GOT3 (cell line): Measurements from ENCODE around the gene IFT43.

Experiments
- DNase-seq: peaks from one replicate; lab custom pipeline; 2025; ENCODE audit warnings: mixed read lengths; lab: John Stamatoyannopoulos, UW

IFT43 gene

DNA sequence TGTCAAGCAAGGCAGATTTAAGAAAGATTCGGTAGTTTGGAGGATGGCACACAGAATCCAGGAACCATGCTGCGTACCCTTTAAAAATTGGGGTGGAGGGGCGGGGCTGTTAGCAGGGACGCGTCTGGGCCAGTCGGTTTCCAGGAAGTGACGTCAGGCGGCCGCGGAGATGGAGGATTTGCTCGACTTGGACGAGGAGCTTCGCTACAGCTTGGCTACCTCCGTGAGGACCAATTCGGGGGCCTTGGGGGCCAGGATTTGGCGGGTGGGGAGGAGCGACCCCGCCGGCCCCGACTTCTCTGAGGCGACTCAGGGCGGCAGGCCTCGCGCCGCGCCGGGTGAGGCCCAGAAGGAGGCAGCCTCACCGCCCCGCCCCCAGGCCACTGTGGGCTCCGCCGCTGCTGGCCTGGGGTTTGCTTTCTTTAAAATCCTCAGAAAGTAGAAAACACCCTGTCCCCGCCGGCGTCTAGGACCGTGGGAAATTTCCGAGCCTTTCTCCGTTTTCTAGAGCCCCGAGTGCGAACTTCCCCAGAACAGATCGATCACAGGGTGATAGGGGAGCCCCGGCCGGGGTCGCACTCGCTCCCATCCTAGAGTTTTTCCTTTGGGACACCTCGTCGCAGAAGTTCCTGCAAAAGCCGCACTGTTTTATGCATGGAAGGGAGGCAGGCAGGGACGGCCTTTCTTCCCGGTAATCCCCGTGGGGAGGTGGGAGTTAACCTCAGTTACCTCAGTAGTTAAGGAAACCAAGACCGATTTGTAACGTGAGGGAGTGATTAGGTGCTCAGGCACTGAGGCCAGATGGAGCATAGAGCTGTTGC, at the start of gene IFT43:
IFT43 (plus strand) TSS at position 146 of the 821 bp plus-strand sequence; CDS start at position 170, 24 bp downstream.
- DNase-seq = peak; percentile 59

DNA sequence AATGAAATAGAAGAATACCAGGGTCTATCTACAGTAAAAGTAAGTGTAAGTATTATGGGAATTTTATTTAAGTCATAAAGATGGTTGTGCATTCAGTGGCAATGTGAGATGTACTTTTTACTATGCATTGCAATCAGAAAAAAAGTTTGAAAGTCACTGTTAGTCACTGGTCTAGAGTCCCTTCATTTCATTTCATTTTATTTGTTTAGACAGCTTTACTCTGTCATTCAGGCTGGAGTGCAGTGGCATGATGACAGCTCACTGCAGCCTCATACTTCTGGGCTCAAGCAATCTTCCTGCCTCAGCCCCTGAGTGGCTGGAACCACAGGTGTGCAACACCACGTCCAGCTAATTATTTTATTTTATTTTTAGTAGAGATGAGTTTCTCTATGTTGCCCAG, 46.4 kb upstream of the IFT43 start:
- DNase-seq = no peak

DNA sequence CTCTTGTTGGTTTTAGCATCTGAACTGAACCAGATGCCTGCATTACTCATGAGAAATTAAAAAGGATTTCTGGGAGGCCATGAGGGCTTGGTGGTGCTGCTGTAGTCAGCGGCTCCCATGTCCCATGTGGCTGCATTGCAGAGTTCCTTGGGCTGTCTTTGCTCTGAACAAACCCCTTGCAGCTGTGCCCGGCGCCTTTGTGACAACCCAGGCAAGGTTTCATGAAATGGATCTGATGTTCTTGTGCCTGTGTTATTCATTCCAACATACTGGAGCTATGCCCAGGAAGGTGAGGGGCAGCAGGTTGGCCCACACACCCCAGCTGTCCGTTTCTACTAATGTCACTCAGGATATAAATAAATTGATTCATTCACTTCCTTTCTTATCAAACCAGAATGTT, 44.5 kb upstream of the IFT43 start:
- DNase-seq = no peak

DNA sequence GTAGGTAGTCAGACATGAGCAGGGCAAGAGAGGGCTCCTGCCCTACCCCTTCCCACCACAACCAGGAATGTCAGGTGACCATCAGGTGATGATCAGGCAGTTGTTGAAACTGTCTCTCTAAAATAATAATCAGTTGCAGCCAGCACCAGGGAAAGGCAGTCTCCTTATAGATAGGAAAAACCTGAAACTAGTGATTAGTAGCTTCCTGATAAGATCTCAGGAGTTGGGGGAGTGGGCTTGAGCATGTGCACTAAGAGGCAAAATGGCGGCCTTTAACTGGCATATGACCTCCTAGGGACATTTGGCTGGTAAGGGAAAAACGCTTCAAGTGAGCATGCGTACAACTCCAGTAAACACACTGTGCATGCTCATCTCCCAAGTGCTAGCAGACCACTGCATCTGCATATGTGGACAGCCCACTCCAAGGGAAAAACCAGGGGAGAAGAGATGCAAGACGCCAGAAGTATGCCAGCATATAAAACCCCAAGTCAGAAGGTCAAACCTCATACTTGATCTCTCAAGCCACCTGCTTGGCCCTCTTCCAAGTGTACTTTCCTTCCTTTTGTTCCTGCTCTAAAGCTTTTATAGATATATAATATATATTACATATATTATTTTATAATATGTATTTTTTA, 40.8 kb upstream of the IFT43 start:
- no peak for DNase-seq

DNA sequence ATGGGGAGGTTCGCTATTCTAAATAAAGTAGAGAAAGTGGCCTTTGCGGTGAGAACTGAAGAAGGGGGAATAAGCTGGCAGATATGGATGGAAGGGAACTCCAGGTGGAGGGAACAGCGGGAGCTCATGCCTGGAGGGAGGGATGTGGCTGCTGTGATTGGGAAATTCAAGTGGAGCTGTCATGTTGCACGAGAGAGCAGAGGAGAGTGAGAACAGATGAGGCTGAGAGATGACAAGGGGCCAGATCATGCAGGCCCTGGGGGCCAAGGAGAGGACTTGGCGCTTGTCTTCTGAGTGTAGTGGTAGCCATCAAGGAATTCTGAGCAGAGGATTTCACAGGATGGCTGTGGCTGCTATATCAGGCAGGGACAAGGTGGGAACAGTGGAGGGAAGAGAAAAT, 38.8 kb upstream of the IFT43 start:
- no peak for DNase-seq

DNA sequence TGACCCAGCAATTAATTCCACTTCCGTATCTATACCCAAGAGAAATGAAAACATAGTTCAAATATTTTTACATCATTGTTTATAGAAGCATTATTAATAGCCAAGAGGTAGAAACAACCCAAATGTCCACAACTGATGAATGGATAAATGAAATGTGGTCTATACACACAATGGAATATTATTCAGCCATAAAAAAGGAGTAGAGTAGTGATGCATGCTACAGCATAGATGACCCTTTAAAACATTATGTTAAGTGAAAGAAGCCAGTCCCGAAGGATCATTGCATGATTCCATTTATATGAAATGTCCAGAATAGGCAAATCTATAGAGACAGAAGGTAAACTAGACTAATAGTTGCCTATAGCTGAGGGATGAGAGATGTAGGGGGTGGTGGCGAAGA, 33.1 kb upstream of the IFT43 start:
- no peak for DNase-seq

DNA sequence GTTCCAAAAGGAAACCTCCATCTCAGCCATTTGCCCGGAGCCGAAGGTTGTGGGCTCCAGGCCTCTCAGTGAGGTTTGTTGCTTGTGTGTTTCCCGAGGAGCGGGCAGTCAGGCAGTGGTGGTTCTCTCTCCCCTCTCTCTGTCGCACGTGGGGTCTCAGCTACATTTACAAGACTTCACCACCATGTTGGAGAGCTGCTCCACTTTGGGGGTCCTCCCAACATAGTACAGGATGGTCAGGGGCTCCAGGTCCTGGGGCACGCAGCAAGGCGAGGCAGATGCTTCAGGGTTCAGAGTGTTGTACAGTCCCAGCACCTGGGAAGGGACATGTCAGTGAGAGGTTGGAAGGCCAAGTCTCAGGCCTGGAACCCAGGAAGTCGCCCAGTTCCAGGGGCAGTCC, 26.5 kb upstream of the IFT43 start:
- DNase-seq = no peak

DNA sequence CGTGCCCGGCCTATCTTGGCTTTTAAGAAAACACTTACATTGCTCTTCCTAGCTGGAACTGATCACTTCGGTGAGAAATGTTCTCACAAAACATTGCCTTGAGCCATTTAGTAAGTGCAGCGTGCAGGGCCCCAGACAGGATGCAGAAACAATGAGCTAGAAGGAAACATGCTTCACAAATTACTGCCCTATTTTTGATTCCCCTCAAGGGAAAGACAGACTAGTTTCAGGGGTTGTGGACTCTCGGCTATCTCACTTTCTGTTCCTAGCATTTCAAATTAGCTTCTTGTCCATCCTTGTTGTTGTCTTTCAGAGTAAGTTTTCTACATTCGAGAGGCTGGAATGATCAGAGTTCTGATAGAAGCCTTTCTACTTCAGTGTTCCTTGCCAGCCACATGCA, 25.3 kb upstream of the IFT43 start:
- no peak for DNase-seq

DNA sequence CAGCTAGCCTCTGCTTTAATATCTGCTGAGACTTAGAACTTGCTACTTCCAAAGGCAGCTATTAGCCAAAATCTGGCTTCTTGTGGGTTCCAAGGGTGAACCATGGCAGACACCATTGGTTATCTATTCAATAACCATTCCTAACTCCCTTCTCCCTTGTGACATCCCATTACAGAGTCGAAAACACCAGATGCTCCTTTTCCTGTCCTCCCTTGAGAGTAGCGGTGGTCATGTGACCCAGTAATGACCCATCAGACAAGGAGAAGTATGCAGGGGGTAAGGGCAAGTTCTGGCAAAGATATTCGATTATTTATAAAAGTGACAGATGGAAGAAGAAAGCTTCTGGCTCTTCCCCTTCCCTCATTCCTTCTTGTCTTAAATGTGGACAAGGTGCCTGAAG, 23.9 kb upstream of the IFT43 start:
- no peak for DNase-seq

DNA sequence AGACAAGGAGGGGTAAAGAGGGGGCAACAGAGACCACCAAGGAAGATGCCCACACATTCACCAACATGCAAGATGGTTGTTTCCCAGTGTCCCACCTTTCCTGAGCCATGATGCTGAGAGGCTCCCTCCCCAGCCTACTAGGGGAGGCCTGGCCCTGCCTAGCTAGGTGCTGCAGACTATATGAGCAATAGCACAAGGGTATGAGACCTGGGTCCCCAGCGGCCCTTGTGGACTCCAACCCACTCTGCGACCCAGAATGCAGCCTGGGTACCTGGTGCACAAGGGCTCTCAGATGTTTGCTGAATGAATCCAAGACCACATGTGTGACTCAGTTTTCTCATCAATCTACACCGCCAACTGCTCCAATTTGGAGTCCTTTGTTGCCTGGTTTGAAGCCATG, 17.7 kb upstream of the IFT43 start:
- DNase-seq = no peak

DNA sequence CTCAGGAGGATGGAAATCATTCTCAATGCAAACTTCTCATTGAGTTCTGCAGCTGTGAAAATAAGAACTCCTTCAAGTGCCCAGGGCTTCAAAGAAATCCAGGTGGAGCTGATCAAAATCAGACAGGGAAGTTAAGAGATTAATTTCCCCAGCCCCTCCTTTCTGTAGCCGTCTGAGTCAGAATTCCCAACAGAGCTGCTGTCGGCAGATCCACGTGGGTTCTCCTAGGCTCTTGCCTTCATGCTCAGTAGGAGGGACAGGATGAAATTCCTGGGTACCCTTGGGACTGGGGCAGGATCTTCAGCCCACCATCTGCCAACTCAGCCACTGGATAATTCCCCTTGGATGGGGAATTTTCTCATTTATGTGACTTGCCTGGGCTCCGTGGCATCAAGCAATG, 17.1 kb upstream of the IFT43 start:
- no peak for DNase-seq

DNA sequence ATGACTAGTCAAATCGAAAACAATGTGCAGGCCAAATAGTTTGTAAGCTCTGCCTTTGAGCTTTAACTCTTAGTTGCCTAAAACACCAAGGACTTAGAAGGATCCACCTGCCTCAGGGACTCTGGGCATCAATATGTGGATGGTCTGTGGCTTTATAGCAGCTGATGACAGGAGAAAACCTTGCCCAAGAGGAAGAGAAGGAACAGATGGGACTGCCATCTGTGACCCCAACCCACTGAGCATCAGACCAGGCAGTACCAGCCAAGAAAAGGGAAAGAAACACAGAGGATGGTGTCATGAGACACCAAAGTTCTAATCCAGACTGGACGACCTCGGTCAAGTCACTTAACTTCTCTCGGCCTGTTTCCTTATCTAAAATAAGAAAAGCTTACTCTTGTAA, 16.4 kb upstream of the IFT43 start:
- DNase-seq = no peak

DNA sequence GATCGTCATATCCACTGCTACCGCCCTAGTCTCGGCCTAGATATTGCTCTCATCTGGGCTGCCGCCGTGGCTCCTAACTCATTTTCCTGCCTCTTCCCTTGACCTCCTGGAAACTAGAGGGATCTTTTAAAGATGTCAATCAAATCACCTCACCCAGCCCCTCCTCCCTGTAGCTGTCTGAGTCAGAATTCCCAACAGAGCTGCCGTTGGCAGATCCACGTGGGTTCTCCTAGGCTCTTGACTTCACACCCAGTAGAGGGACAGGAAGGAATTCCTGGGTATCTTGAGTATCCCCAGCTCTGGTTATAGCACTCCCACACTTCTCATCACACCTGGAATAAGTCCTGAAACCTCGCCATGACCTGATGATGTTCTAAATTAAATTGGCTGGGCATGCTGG, 15.7 kb upstream of the IFT43 start:
- DNase-seq = no peak

DNA sequence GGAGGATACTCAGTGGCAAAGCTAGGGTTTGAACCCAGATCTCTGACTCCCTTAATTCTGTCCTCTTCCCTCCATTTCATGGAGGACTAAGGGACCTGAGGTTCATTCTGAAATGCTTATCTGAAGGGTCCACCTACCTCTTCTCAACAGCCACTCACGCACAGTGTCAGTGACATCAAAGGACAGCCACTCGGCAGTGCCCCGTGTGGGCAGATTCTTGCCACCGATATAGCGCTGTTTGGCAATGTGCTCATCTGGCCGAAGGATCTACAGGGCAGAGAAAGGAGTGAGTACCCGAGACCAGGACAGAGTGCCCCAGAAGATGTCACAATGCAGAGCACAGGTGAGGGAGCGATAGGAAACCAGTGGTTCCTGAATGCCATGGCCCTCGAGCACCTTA, 14.6 kb upstream of the IFT43 start:
- DNase-seq = no peak

DNA sequence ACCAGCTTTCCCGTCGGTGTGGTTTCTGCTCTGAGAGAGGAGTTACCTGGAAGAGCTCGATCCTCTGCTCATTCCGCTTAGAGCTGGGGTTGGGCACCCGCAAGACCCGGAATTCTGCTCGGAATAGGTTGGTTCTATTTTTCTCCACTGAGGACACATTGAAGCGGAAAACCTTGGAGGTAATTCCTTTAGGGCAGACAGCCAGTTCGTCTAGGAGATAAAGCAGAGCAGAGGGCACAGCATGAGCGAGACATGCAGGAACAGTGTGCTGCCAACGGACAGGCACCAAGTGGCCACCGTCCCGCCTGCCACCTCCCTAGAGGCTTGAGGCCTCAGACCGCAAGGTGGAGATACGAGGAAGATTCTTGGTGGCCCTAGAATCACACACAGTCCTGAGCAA, 14.1 kb upstream of the IFT43 start:
- DNase-seq = no peak

DNA sequence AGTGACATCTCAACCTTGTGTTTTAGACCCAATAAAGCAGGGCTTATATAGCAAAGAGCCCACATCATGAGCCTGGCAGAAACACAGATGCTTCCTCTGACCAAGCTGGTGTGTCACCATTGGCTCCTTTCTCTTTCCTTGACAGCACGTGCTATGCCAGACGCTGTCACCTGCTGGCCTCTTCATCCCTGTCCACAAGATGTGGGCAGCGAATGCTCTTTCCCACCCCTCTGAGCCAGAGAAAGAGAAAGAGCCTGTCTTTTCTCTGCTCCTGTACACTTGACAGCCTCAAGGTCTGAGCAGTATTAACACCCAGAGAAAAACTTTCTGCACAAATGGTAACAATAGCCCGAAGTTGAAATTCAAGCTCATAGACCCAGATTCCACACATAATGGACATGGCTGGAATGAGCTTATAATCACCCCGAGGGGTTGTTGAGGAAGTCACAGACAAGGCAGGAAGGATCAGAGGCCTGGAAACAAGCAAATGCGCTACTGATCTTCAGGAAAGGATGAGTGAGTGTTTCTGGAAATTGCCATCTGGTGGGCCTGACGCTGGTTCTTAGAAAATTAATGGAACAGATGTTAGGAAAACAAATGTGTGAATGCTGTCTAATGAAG, 12.7 kb upstream of the IFT43 start:
- DNase-seq = no peak

DNA sequence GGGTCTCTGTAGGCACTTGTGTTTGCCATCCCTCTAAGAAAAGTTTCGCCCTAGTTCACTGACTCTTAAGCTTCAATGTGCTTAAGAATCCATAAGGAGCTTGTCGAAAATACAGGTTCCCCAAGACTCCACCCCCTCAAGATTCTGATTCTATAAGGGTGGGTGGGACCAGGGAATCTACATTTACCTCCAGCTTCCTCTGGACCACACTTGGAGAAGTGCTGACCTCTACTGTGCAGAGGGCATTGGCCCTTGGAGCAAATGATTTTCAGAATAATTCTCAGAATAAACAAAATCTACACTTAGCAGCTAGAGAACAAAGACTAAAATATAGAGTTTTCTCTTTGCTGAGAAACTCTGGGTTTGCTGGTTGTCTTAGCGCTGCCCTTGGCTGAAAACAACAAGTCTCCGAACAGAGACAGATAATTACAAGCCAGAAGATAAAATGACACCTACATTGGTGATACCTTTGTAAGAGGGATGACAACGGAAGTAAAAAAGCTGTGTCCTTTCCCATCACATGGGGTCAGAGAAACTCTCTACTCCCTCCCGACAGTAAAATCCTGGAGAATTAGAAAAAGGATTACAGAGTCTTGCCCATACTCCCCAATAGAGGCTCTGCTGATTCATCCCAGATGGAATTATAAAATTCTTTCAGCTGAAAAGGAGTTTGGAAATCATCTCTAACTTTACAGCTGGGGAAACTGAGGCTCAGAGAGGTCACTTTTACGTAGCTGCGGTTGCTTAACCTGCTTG, 8.6 kb upstream of the IFT43 start:
- DNase-seq = no peak

DNA sequence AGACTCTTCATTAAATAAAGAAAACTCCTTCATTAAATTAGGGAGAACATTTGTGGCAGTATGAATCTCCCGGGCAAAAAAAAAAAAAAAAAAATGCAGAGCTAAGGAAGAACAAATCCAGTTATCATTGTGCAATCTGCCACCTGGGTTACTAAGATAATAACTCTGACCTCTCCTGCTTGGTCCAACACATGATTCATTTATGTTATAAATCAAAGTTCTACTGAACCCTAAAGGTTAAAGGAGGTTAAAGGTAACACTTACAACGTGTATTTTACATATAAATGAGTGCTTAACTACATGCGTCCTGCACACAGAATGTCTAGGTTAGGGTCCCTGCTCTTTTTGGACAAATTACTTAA, 8.0 kb upstream of the IFT43 start:
- no peak for DNase-seq

DNA sequence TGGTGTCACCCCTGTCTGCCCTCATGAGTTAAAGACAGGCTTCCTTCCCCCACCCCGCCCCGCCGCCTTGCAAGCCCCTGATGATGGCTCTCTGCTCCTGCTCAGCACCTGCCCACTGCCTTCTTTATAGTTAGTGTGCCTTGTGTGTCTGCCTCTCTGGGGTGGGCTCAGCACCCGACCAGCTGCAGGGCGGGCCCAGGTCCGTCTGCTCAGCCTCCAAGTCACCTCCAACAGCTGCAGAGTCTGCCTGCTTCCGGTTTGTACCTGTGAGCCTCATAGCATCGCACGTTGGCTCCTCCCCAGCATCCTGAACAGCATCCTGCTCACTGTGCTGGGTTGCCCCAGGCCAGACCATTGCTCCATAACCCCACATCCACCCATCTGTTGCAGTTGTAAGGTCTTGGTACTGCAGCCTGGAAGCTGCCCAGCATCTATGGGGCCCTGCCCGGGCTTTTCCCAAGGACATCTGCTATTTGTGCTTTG, 7.3 kb upstream of the IFT43 start:
- DNase-seq = no peak

DNA sequence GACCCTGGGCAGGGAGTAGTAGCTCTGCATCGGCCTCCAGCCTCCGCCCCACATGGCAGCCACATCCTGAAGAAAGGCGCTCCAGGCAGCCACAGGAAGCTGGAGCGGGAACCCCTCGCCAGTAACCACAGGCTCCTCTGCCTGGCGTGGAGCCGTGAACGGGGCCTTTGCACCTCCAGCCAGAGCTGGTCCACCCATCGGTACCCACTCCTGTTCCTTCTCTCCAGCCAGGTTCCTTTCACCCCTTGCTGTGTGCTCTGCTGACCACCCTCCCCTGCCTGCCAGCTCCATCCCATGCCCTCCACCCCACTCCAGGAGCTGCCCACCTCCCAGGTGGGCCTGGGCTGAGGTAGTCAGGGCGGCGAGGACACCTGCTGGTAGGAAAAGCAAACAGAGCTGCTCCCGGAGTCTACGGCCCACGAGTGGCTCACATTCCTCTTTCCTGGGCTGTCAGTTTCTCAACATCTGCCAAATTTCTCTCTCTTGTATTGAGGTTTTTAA, 6.4 kb upstream of the IFT43 start:
- no peak for DNase-seq

DNA sequence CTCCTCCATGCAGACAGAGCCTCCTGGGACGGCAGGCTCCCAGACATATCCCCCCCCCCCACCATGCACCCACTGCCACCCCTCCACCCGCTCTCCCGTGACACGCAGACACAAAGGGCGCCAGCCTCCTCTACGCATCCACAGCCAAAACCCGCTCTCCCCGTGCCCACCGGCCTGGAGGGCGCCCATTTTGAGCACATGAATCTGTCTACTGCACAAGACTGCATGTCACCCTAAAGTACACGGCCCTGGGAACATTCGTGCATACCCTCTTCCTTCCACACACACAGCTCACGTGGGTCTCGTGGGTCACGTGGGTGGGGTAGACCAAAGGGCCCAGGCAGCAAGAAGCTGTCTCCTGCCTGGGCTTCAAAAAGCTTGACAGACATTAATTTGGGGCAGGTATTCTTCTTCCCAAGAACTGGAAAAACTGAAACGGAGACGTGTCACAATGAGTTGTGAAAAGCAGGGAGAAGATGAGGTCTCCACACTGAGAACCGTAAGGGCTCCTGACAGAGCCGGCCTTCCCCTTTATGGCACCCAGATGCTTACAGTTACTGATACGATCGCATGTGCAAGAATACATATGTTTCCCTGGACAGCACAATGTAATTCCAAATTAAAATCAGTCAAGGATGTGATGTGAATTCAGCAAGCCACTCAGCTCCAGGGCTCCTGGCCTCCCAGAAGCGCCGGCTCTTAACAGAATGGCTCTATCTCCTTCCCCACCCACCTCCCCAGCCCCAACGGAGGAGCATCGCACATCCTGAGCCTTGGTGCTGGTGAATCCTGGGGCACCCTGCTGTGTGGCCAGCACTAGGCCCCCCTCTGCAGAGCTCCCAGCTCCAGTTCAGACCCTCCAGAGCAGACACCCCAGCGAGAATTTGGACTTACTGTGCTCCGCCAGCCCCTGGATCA, 5.7 kb upstream of the IFT43 start:
- DNase-seq = no peak
